SK-N-MC (cell line): ENCODE results near the gene MLF1.

Experiments used
- EZH2 ChIP-seq: fragments of 200-600 bp; sonication (generic); IDR thresholded peaks from one replicate; pipeline ENCODE4 v1.6.1; 2017; ENCODE audit warnings: antibody characterized with exemption
- POLR2AphosphoS5 ChIP-seq: IDR thresholded peaks from 2 replicates; pipeline ENCODE4 v1.6.1; 2012; ENCODE audit warnings: mild to moderate bottlenecking, low read depth, low read length, borderline replicate concordance

DNA sequence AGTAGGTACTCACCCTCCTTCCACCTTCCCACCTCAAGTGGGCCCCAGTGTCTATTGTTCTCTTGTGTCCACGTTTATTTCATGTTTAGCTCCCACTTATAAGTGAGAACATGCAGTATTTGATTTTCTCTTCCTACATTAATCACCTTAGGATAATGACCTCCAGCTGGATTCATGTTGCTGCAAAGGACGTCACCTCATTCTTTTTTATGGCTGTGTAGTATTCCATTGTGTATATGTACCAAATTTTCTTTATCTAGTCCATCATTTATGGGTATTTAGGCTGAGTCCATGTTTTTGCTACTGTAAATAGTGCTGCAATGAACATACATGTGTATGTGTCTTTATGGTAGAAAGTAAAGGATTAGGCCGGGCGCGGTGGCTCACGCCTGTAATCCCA is 5.9 kb upstream of the MLF1 start:
- TF ChIP-seq POLR2AphosphoS5: no peak
- no peak for TF ChIP-seq EZH2
